ENCODE results near the gene SNTN.

DNA sequence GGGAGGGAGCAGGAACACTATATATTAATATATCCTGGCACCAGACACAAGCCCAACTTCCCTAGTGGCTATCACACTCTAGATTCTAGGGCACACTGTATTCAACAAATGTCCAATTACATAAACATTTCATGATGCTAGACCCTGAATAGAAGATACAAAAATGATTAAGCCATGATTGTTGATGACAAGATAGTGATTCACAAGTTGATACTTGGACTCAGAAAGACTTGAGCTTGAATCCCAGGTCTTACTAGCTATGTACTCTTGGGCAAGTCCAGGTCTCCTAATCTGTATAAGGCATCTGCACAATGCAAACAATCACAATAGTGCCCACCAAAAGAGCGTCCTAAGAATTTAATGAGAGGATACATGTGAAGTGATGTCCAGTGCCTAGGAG is 10.0 kb upstream of the SNTN start:
- TF ChIP-seq, protein P1, sequence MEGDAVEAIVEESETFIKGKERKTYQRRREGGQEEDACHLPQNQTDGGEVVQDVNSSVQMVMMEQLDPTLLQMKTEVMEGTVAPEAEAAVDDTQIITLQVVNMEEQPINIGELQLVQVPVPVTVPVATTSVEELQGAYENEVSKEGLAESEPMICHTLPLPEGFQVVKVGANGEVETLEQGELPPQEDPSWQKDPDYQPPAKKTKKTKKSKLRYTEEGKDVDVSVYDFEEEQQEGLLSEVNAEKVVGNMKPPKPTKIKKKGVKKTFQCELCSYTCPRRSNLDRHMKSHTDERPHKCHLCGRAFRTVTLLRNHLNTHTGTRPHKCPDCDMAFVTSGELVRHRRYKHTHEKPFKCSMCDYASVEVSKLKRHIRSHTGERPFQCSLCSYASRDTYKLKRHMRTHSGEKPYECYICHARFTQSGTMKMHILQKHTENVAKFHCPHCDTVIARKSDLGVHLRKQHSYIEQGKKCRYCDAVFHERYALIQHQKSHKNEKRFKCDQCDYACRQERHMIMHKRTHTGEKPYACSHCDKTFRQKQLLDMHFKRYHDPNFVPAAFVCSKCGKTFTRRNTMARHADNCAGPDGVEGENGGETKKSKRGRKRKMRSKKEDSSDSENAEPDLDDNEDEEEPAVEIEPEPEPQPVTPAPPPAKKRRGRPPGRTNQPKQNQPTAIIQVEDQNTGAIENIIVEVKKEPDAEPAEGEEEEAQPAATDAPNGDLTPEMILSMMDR (IDR thresholded peaks at IDR 0.05; ENCODE audit: borderline replicate concordance, extremely low read depth, low read length, poor library complexity, severe bottlenecking) = no peak
- TF ChIP-seq EZH2 (IDR thresholded peaks at IDR 0.05; ENCODE audit: borderline replicate concordance, low read depth, low read length, severe bottlenecking) = no peak
